Trophoblast cell (in vitro differentiated cells and primary cell): Measurements from ENCODE around the gene MYH11.

Source experiments
- DNase-seq, 2 donors: peaks; one replicate each; pipeline ENCODE4 v3.0.0-alpha.2; 2016
- H2AFZ ChIP-seq: 2 replicates; pipeline ENCODE4 v1.6.1; 2013; ENCODE audit warnings: low read length, moderate library complexity, mild to moderate bottlenecking; ENCODE audit not compliant: insufficient read depth, poor library complexity
- H2AK5ac ChIP-seq: 2 replicates; pipeline ENCODE4 v1.6.1; 2013; ENCODE audit warnings: mild to moderate bottlenecking, low read length
- H2BK120ac ChIP-seq: 2 replicates; pipeline ENCODE4 v1.6.1; 2013; ENCODE audit warnings: low read length, mild to moderate bottlenecking, moderate library complexity; ENCODE audit not compliant: insufficient read depth, poor library complexity
- H2BK12ac ChIP-seq: 2 replicates; pipeline ENCODE4 v1.6.1; 2013; ENCODE audit warnings: mild to moderate bottlenecking, low read length, moderate library complexity
- H2BK5ac ChIP-seq: 2 replicates; pipeline ENCODE4 v1.6.1; 2013; ENCODE audit warnings: low read length, low read depth, moderate library complexity, mild to moderate bottlenecking; ENCODE audit not compliant: poor library complexity
- H3K14ac ChIP-seq: 2 replicates; pipeline ENCODE4 v1.6.1; 2013; ENCODE audit warnings: mild to moderate bottlenecking, low read length
- H3K18ac ChIP-seq: 2 replicates; pipeline ENCODE4 v1.6.1; 2013; ENCODE audit warnings: mild to moderate bottlenecking, low read length
- H3K23ac ChIP-seq: 2 replicates; pipeline ENCODE4 v1.6.1; 2013; ENCODE audit warnings: low read length
- H3K27ac ChIP-seq: 2 replicates; pipeline ENCODE4 v1.5.1; 2013; ENCODE audit warnings: low read depth, mild to moderate bottlenecking, inconsistent platforms, low read length, moderate library complexity
- H3K27me3 ChIP-seq: 2 replicates; pipeline ENCODE4 v1.6.1; 2013; ENCODE audit warnings: inconsistent platforms, mild to moderate bottlenecking, low read length, moderate library complexity; ENCODE audit not compliant: insufficient read depth
- H3K36me3 ChIP-seq, 2 experiments: 1 replicate in 1 of 2; 2 replicates in 1 of 2; pipeline ENCODE4 v1.6.1; 2013; ENCODE audit warnings: low read length in 2 of 2, mild to moderate bottlenecking in 2 of 2, moderate library complexity in 1 of 2; ENCODE audit not compliant: insufficient read depth in 2 of 2, control insufficient read depth in 1 of 2
- H3K4ac ChIP-seq: 2 replicates; pipeline ENCODE4 v1.6.1; 2013; ENCODE audit warnings: low read depth, mild to moderate bottlenecking, low read length, moderate library complexity
- H3K4me1 ChIP-seq, 2 experiments: 1 replicate in 1 of 2; 2 replicates in 1 of 2; pipeline ENCODE4 v1.6.1; 2013; ENCODE audit warnings: low read length in 2 of 2, mild to moderate bottlenecking in 2 of 2, moderate library complexity in 1 of 2; ENCODE audit not compliant: insufficient read depth in 2 of 2, control insufficient read depth in 1 of 2
- H3K4me2 ChIP-seq: 2 replicates; pipeline ENCODE4 v1.6.1; 2013; ENCODE audit warnings: inconsistent platforms, mild to moderate bottlenecking, low read length, moderate library complexity
- H3K4me3 ChIP-seq: 2 replicates; pipeline ENCODE4 v1.5.1; 2013; ENCODE audit warnings: mild to moderate bottlenecking, low read depth, low read length, inconsistent platforms
- H3K79me1 ChIP-seq: one replicate; pipeline ENCODE4 v1.6.1; 2013; ENCODE audit warnings: low read length
- H3K79me2 ChIP-seq: 2 replicates; pipeline ENCODE4 v1.6.1; 2013; ENCODE audit warnings: low read length, mild to moderate bottlenecking; ENCODE audit not compliant: control insufficient read depth, insufficient read depth, poor library complexity
- H3K9ac ChIP-seq: 2 replicates; pipeline ENCODE4 v1.6.1; 2013; ENCODE audit warnings: mild to moderate bottlenecking, low read length
- H3K9me3 ChIP-seq: 2 replicates; pipeline ENCODE4 v1.6.1; 2013; ENCODE audit warnings: low read depth, mild to moderate bottlenecking, control low read depth, inconsistent platforms, low read length; ENCODE audit not compliant: insufficient read depth
- H4K12ac ChIP-seq: 2 replicates; pipeline ENCODE4 v1.6.1; 2013; ENCODE audit warnings: low read depth, mild to moderate bottlenecking, low read length, moderate library complexity
- H4K8ac ChIP-seq: 2 replicates; pipeline ENCODE4 v1.6.1; 2013; ENCODE audit warnings: low read depth, mild to moderate bottlenecking, low read length, moderate library complexity
- H4K91ac ChIP-seq: one replicate; pipeline ENCODE4 v1.6.1; 2013; ENCODE audit warnings: low read depth, mild to moderate bottlenecking, low read length, moderate library complexity
- WGBS: extraction: QIAGEN DNeasy Blood & Tissue Kit; methylation state at CpG from one replicate; pipeline ENCODE4 v1.1.7; 2013; ENCODE audit warnings: missing lambda C conversion rate; ENCODE audit not compliant: insufficient read length, insufficient coverage; ENCODE audit errors: extremely low coverage; 5-methylcytosine and 5-hydroxymethylcytosine counted together

Gene MYH11

DNA sequence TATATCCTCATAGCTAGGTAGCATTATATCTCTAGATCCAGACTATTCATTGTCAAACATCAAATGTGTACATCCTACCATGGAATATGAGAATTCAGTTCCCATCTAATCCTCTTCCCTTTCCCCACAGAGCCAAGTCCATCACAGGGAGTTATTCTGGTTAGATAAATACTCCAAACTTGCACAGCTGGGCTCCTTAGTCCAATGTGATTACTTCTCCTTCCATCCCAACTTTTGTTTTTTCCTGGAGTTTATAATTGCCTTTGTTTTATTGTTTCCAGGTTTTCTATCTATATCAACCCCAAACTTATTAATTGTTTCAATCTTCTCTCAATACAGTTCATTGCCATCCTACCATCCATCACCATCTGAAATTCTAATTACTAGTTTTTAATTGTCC, 59.9 kb downstream of the MYH11 start:
- H3K36me3 ChIP-seq, result no peaks in the 10 kb centered on the region
- no peak overlapping the region for H3K27ac ChIP-seq

DNA sequence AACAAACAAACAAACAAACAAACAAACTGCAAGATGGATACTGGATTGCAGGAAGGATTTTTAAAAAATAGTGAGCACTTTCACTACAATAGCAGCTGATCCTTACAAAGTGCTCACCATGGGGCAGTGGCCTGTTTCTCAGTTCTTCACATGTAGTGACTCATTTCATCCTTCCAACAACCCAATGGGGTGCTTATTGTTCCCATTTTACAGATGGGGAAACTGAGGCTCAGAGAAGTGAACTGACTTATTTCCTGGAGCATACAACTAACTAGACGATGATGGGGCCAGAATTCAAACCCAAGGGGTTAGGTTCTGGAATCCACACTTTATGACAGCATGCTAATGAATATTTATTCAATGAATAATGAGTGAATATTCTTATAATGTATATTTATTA, 61.2 kb downstream of the MYH11 start:
- no peaks in the 10 kb centered on the region for H3K4me1 ChIP-seq
- H3K79me1 ChIP-seq, result no peaks in the 10 kb centered on the region
- no peak overlapping the region for H4K91ac ChIP-seq
- no peak overlapping the region for H3K27ac ChIP-seq
- no peak overlapping the region for H2AK5ac ChIP-seq
- H2BK120ac ChIP-seq, result no peak overlapping the region
- H3K23ac ChIP-seq, result no peak overlapping the region
- H3K27me3 ChIP-seq, result no peaks in the 10 kb centered on the region
- H2BK5ac ChIP-seq, result no peak overlapping the region
- no peak overlapping the region for H3K4me3 ChIP-seq
- no peak overlapping the region for H3K4ac ChIP-seq
- no peak overlapping the region for H4K12ac ChIP-seq
- DNase-seq, result no peak
- H2BK12ac ChIP-seq, result no peak overlapping the region
- H3K36me3 ChIP-seq, result no peaks in the 10 kb centered on the region
- no peak overlapping the region for H3K9ac ChIP-seq
- H2AFZ ChIP-seq, result no peak overlapping the region
- no peaks in the 10 kb centered on the region for H3K9me3 ChIP-seq
- no peak overlapping the region for H3K18ac ChIP-seq
- no peaks in the 10 kb centered on the region for H3K79me2 ChIP-seq
- no CpG with 5 or more reads among the region's 1 CpG for WGBS
- H3K4me2 ChIP-seq, result no peak overlapping the region
- H4K8ac ChIP-seq, result no peak overlapping the region
- no peak overlapping the region for H3K14ac ChIP-seq

More for the DNA sequence above, 59.9 kb downstream of the MYH11 start:
- Histone ChIP-seq H3K4me2 (no peak overlapping the region), H4K12ac (no peak overlapping the region), H2BK5ac (no peak overlapping the region), H3K79me1 (no peaks in the 10 kb centered on the region), H2BK120ac (no peak overlapping the region), H4K91ac (no peak overlapping the region), H3K18ac (no peak overlapping the region), H3K9ac (no peak overlapping the region), H3K23ac (no peak overlapping the region), H3K79me2 (no peaks in the 10 kb centered on the region), H2BK12ac (no peak overlapping the region), H3K14ac (no peak overlapping the region), H3K4ac (no peak overlapping the region), H3K4me3 (no peak overlapping the region), H4K8ac (no peak overlapping the region), H2AK5ac (no peak overlapping the region), H3K27me3 (no peaks in the 10 kb centered on the region), H3K4me1 (no peaks in the 10 kb centered on the region), H2AFZ (no peak overlapping the region), H3K9me3 (no peaks in the 10 kb centered on the region)
- no peak for DNase-seq

DNA sequence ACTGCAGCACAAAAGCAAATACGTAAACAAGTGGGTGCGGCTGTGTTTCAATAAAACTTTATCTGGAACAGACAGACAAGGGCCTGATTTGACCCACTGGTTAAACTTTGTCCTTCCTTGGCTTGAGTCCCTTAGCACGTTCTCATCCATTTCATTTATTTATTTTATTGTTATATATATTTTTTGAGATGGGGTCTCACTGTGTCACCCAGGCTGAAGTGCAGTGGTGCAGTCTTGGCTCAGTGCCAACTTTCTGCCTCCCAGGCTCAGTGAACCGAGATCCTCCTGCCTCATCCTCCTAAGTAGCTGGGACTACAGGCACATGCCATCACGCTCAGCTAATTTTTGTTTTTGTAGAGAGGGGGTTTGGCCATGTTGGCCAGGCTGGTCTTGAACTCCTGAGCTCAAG, 64.3 kb downstream of the MYH11 start:
- Histone ChIP-seq H2BK5ac (no peak overlapping the region), H3K27ac (no peak overlapping the region), H4K12ac (no peak overlapping the region), H2BK12ac (no peak overlapping the region), H3K9ac (no peak overlapping the region), H3K27me3 (no peaks in the 10 kb centered on the region), H3K79me1 (no peaks in the 10 kb centered on the region), H2AK5ac (no peak overlapping the region), H2BK120ac (no peak overlapping the region), H4K8ac (no peak overlapping the region), H3K14ac (no peak overlapping the region), H2AFZ (no peak overlapping the region), H3K4me3 (no peak overlapping the region), H3K4me2 (no peak overlapping the region), H3K18ac (no peak overlapping the region), H3K4me1 (no peaks in the 10 kb centered on the region), H3K9me3 (no peaks in the 10 kb centered on the region), H3K23ac (no peak overlapping the region), H4K91ac (no peak overlapping the region), H3K4ac (no peak overlapping the region), H3K36me3 (no peaks in the 10 kb centered on the region), H3K79me2 (no peaks in the 10 kb centered on the region)
- WGBS, result no CpG with 5 or more reads among the region's 5 CpGs
- DNase-seq, result no peak

- Histone ChIP-seq H3K79me1 (no peaks in the 10 kb centered on the region), H3K4ac (no peak overlapping the region), H2BK120ac (no peak overlapping the region), H3K27ac (no peak overlapping the region), H2BK12ac (no peak overlapping the region), H3K36me3 (no peaks in the 10 kb centered on the region), H3K23ac (no peak overlapping the region), H2BK5ac (no peak overlapping the region), H3K4me1 (no peaks in the 10 kb centered on the region), H2AFZ (no peak overlapping the region), H3K79me2 (no peaks in the 10 kb centered on the region), H4K91ac (no peak overlapping the region), H3K27me3 (no peaks in the 10 kb centered on the region), H3K18ac (no peak overlapping the region), H4K12ac (no peak overlapping the region), H4K8ac (no peak overlapping the region), H3K9ac (no peak overlapping the region), H2AK5ac (no peak overlapping the region), H3K9me3 (no peaks in the 10 kb centered on the region), H3K4me2 (no peak overlapping the region), H3K14ac (no peak overlapping the region), H3K4me3 (no peak overlapping the region)
- no CpG with 5 or more reads among the region's 4 CpGs for WGBS
- no peak for DNase-seq
Measured at GRCh38 chr16:15790458-15790857, 66.4 kb downstream of the MYH11 start.
